ENCODE results near the gene NOTUM. TPM values are rescaled to one million over a fixed set of nuclear protein-coding genes. Genes with fewer than 3 reads are reported as not detected.

Gene NOTUM
- total RNA-seq, 8 experiments from 2014 or later: 0.08 to 1.3 (median 0.40) TPM; not detected in 2

- 40 to 87% (median 80%) methylated on average over 1 to 7 of the region's 21 CpGs; no CpG with 5 or more reads in 7 of the 10 experiments for WGBS, 10 experiments
- Histone ChIP-seq H3K4me3 (no peak overlapping the region), H3K27ac (no peak overlapping the region), H3K4me1 (replicated peaks in 1 of 2) (peaks cover 28 to 34% of the 10 kb centered on the region in 2 donors)
- in situ Hi-C loops (cut with MboI; ENCODE audit: low pct_unique_long_range_greater_than_20kb in 2 of 9, low sequenced_read_pairs in 9 of 9, unreplicated experiment in 9 of 9): no loop called here
- peak in 1 of 8 experiments; percentile 3 for ATAC-seq (replicated peaks in 6 of 8)
Observed at GRCh38 chr17:81939881-81940385, 21.1 kb downstream of the NOTUM start.

GRCh38 chr17:81939218-81939617, 21.8 kb downstream of the NOTUM start:
- Histone ChIP-seq H3K4me1 (replicated peaks in 1 of 2) (peaks cover 28 to 34% of the 10 kb centered on the region in 2 donors), H3K4me3 (no peak overlapping the region), H3K27ac (no peak overlapping the region)
- in situ Hi-C loops (cut with MboI; ENCODE audit: low pct_unique_long_range_greater_than_20kb in 2 of 9, low sequenced_read_pairs in 9 of 9, unreplicated experiment in 9 of 9): no loop called here
- WGBS, 10 experiments: no CpG with 5 or more reads among the region's 15 CpGs
- no peak for ATAC-seq (replicated peaks in 6 of 8)

- in situ Hi-C loops (cut with MboI; ENCODE audit: low pct_unique_long_range_greater_than_20kb in 2 of 9, low sequenced_read_pairs in 9 of 9, unreplicated experiment in 9 of 9): no loop called here
- H3K4me1 ChIP-seq (replicated peaks in 1 of 2): peaks cover 18 to 20% of the 10 kb centered on the region in 2 donors
- H3K4me3 ChIP-seq: peak overlapping the region; percentile 49 to 76 (median 64)
- H3K27ac ChIP-seq: no peak overlapping the region
- no peak for ATAC-seq (replicated peaks in 6 of 8)
- 80% methylated on average over 2 of the region's 6 CpGs; no CpG with 5 or more reads in 9 of the 10 experiments for WGBS, 10 experiments
Observed at GRCh38 chr17:81935709-81936084, 25.3 kb downstream of the NOTUM start.

GRCh38 chr17:81934850-81935708, 25.9 kb downstream of the NOTUM start:
- H3K4me1 ChIP-seq (replicated peaks in 1 of 2): peaks cover 18 to 20% of the 10 kb centered on the region in 2 donors
- 67 to 100% (median 87%) methylated on average over 2 to 9 of the region's 38 CpGs; no CpG with 5 or more reads in 5 of the 10 experiments for WGBS, 10 experiments
- in situ Hi-C loops (cut with MboI; ENCODE audit: low pct_unique_long_range_greater_than_20kb in 2 of 9, low sequenced_read_pairs in 9 of 9, unreplicated experiment in 9 of 9): no loop called here
- ATAC-seq (replicated peaks in 6 of 8): no peak
- no peak overlapping the region for H3K27ac ChIP-seq
- H3K4me3 ChIP-seq: no peak overlapping the region

GRCh38 chr17:81934098-81934757, 26.8 kb downstream of the NOTUM start:
- Histone ChIP-seq H3K4me3 (no peak overlapping the region), H3K27ac (no peak overlapping the region), H3K4me1 (replicated peaks in 1 of 2) (peaks cover 17 to 18% of the 10 kb centered on the region in 2 donors)
- WGBS, 10 experiments: 91 to 94% methylated on average over 6 to 7 of the region's 23 CpGs; no CpG with 5 or more reads in 8 of the 10 experiments
- in situ Hi-C loops (cut with MboI; ENCODE audit: low pct_unique_long_range_greater_than_20kb in 2 of 9, low sequenced_read_pairs in 9 of 9, unreplicated experiment in 9 of 9): no loop called here
- ATAC-seq (replicated peaks in 6 of 8): no peak

GRCh38 chr17:81933178-81933699, 27.7 kb downstream of the NOTUM start:
- in situ Hi-C loops (cut with MboI; ENCODE audit: low pct_unique_long_range_greater_than_20kb in 2 of 9, low sequenced_read_pairs in 9 of 9, unreplicated experiment in 9 of 9): no loop called here
- H3K4me3 ChIP-seq: no peak overlapping the region
- peaks cover 24 to 25% of the 10 kb centered on the region in 2 donors for H3K4me1 ChIP-seq (replicated peaks in 1 of 2)
- no peak for ATAC-seq (replicated peaks in 6 of 8)
- 60 to 97% (median 91%) methylated on average over 1 to 7 of the region's 14 CpGs; no CpG with 5 or more reads in 7 of the 10 experiments for WGBS, 10 experiments
- no peak overlapping the region for H3K27ac ChIP-seq

- 93 to 100% methylated on average over 1 to 3 of the region's 9 CpGs; no CpG with 5 or more reads in 8 of the 10 experiments for WGBS, 10 experiments
- no peak overlapping the region for H3K4me3 ChIP-seq
- no peak for ATAC-seq (replicated peaks in 6 of 8)
- peaks cover 16 to 18% of the 10 kb centered on the region in 2 donors for H3K4me1 ChIP-seq (replicated peaks in 1 of 2)
- no peak overlapping the region for H3K27ac ChIP-seq
- in situ Hi-C loops (cut with MboI; ENCODE audit: low pct_unique_long_range_greater_than_20kb in 2 of 9, low sequenced_read_pairs in 9 of 9, unreplicated experiment in 9 of 9): no loop called here
Observed at GRCh38 chr17:81932333-81932983, 28.5 kb downstream of the NOTUM start.

- ATAC-seq (replicated peaks in 6 of 8): no peak
- H3K4me1 ChIP-seq (replicated peaks in 1 of 2): peaks cover 16 to 18% of the 10 kb centered on the region in 2 donors
- 15 to 83% methylated on average over 1 to 6 of the region's 15 CpGs; no CpG with 5 or more reads in 8 of the 10 experiments for WGBS, 10 experiments
- in situ Hi-C loops (cut with MboI; ENCODE audit: low pct_unique_long_range_greater_than_20kb in 2 of 9, low sequenced_read_pairs in 9 of 9, unreplicated experiment in 9 of 9): no loop called here
- H3K4me3 ChIP-seq: no peak overlapping the region
- H3K27ac ChIP-seq: no peak overlapping the region
Observed at GRCh38 chr17:81931557-81932332, 29.2 kb downstream of the NOTUM start.

GRCh38 chr17:81931189-81931556, 29.8 kb downstream of the NOTUM start:
- Histone ChIP-seq H3K4me3 (no peak overlapping the region), H3K27ac (no peak overlapping the region), H3K4me1 (replicated peaks in 1 of 2) (peaks cover 18 to 19% of the 10 kb centered on the region in 2 donors)
- 68 to 80% methylated on average over 2 to 9 of the region's 13 CpGs; no CpG with 5 or more reads in 8 of the 10 experiments for WGBS, 10 experiments
- in situ Hi-C loops (cut with MboI; ENCODE audit: low pct_unique_long_range_greater_than_20kb in 2 of 9, low sequenced_read_pairs in 9 of 9, unreplicated experiment in 9 of 9): no loop called here
- no peak for ATAC-seq (replicated peaks in 6 of 8)

- no peak for ATAC-seq (replicated peaks in 6 of 8)
- H3K27ac ChIP-seq: no peak overlapping the region
- in situ Hi-C loops (cut with MboI; ENCODE audit: low pct_unique_long_range_greater_than_20kb in 2 of 9, low sequenced_read_pairs in 9 of 9, unreplicated experiment in 9 of 9): no loop called here
- 75 to 100% (median 88%) methylated on average over 2 to 9 of the region's 20 CpGs; no CpG with 5 or more reads in 2 of the 10 experiments for WGBS, 10 experiments
- H3K4me1 ChIP-seq (replicated peaks in 1 of 2): peaks cover 13 to 15% of the 10 kb centered on the region in 2 donors
- no peak overlapping the region for H3K4me3 ChIP-seq
Observed at GRCh38 chr17:81930142-81931125, 30.6 kb downstream of the NOTUM start.
